RKO (cell line): Measurements from ENCODE around the gene BACE1.
A peak's percentile ranks its signal among the peaks of the same experiment; 100 is the strongest.

Source experiments
- DNase-seq: peaks from one replicate; pipeline ENCODE4 v3.0.0-alpha.2; 2016; ENCODE audit warnings: low spot score

BACE1 gene

DNA sequence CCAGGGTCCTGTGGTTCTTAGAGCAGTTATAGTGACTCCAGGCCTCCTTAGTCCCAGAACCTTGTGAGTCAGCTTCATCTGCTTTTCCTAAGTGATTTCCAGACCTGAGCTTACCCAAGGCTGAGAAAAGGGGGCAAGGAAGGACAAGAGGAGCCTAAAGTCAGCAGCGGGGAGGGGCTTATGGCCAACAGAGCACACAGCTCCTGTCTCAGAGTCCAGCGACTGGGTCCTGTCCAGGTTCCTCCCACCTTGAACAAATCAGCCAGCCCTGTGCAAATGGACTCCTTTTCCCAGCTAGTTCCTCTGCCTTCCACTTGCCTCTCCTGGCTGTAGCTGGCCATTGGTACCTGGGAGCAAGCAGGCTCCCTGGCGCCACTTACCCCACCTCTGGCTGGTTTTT lies 10.9 kb downstream of the BACE1 start:
- no peak for DNase-seq

GRCh38 chr11:117303646-117304315 lies 12.3 kb downstream of the BACE1 start:
- no peak for DNase-seq

GRCh38 chr11:117303101-117303500 lies 13.0 kb downstream of the BACE1 start:
- no peak for DNase-seq

- DNase-seq, result no peak
Observed at GRCh38 chr11:117302228-117302627, 13.8 kb downstream of the BACE1 start.

DNA sequence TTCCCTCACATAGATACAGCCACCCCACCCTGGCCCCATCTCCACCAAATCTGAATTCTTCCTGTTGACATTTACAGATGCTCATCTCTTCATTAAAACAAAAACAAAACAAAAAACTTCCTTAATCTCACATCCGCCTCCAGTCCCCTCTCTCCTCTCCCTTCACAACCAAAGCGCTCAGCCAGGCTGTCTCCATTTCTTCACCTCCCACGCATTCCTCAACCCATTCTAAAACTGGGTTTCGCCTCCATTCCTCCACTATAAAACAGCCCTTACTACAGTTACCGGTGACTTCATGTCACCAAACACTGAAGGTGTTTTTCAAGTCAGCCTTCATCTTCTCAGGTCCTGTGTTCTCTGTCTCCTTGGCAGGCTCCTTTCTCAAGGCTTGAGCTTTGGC lies 15.3 kb downstream of the BACE1 start:
- no peak for DNase-seq

DNA sequence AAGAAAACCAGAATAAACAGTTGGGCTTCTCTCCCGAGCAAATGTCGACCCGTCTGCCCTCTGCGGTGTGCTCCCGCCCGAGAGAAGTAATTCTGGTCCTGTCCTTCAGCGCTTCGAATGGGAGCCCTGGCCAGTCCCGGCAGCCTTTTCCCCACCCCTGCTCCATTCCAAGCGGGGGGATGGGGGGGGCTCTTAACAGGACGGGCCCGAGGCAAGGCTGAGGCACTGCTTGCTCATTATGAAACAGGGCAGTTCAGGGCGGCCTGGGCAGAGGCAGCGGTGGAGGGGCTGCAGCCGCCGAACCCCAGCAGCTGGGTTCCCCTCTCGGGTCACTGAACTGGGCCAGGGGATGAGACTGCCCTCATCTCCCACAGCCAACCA lies 15.8 kb downstream of the BACE1 start:
- no peak for DNase-seq

DNA sequence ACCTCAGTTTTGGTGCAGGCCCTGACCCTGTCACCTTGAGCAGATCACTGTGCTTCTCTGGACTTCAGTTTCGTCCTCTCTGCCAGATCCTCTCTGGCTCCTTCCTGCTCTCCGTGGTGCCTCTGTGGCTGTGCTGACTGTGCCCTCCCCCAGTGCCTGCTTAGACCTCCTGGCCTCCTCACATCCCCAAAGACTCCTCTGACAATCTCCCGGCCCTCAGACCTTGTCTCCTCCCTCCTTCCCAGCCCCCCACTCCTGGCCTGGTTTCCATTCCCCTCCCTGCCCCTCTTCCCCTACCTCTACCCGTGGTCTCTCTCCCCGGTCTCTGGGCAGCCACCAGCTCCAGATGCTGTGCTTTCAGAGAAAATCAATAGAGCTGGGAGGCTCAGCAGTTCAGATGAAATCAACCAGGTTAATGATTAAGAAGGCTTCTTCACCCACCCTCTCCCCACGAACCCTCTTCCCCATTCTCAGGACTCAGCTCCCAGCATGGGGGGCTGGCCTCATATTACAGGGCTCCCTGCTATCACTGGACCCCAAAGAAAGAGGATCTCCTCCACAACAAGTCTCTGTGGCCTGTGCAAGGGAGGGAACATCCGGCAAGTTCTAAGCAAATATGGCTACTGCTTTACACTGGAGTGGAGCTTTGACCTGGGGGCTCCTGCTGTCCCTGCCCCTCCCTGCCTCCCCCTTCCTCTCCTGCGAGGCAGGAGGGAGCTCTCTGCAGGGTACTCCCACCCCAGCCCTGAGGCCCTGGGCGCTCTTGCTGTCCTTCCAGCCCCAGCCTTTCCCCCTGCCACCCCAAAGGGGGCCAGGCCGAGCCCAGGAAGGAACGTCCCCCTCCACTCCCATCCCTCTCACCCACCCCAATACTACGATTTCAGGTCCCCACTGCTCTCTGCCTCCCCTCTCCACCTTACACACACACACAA lies 16.4 kb downstream of the BACE1 start:
- no peak for DNase-seq

DNA sequence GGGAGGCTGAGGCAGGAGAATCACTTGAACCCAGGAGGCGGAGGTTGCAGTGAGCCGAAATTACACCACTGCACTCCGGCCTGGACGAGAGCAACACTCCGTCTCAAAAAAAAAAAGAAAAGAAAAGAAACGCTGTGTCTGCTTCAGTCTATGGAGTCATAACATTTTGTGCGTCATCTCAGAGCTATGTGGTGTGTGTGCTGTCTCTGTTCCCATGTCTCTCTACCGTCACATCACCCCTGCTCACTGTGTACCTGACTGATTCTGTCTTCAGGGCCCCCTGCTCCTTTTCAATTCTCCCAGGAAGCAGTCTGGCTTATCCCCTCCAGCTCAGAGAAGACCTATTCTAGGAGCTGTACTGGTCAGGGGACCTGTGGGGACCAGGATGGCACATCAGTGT lies 17.9 kb downstream of the BACE1 start:
- DNase-seq, result no peak

GRCh38 chr11:117296881-117297280 lies 19.2 kb downstream of the BACE1 start:
- DNase-seq, result no peak

- no peak for DNase-seq
Observed at GRCh38 chr11:117295438-117296137, 20.5 kb downstream of the BACE1 start.

- no peak for DNase-seq
Observed at GRCh38 chr11:117292616-117293015, 23.4 kb downstream of the BACE1 start.

- no peak for DNase-seq
Observed at GRCh38 chr11:117290809-117291396, 25.2 kb downstream of the BACE1 start, which contains the start of gene BACE1-AS. Gene BACE1-AS (plus strand): TSS chr11:117291346.

DNA sequence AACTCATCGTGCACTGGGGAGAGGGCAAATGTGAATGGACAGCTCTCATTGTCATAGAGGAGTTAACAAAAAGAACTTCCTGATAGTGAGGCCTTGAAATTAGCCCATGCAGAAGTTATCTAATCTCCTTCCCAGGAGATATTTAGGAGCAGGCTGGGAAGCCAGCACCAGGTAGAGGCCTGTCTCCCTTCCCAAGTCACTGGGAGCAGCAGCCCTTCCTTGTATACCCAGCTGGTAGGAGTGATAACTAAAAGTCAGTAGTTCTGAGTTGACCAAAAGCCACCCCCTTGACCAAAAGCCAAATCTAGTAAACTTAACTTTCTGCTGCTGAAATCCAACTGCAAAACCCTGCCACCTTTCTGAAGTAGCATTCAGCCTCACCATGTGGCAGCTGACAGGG lies 26.3 kb downstream of the BACE1 start:
- no peak for DNase-seq

DNA sequence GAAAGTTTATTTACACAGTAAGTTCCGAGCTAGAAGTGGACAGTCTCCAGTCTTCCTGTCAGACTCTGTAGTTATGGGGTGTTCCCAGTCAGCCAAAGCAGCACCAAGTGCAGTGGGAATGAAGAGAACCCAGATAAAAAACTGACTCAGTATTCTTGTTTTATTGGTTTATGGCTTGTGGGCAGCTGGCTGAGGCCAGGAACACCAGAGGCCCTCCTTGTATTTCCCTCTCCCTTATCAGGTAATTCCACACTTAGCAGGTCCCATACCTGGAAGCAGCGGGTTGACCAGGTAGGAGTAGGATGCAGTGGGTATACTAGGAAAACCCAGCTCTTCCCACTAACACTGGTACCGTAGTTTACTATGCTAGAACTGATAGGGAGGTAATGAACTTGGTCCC lies 28.4 kb downstream of the BACE1 start:
- no peak for DNase-seq

DNA sequence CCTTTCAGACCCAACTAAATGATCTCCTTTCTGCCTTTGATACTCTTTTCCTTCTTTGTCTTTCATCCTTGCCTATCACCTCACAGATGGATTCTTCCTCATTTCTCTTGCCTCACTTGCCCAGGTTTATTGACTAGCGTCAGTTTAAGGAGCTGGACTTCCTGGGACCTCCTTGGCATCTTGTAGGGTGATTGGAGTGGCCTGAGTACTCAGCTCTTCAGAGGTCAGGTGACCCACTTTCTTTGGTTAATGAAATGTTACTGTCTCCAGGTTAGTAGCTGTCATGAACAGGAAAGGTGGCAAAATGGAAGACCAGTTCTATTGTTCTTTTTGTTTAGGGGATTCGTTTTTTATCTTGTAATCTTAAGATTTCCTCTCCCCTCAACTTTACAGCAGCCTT lies 29.5 kb downstream of the BACE1 start:
- no peak for DNase-seq

- no peak for DNase-seq
Observed at GRCh38 chr11:117284053-117284452, 32.0 kb downstream of the BACE1 start.

- DNase-seq, result no peak
Observed at GRCh38 chr11:117282956-117283355, 33.1 kb downstream of the BACE1 start.

DNA sequence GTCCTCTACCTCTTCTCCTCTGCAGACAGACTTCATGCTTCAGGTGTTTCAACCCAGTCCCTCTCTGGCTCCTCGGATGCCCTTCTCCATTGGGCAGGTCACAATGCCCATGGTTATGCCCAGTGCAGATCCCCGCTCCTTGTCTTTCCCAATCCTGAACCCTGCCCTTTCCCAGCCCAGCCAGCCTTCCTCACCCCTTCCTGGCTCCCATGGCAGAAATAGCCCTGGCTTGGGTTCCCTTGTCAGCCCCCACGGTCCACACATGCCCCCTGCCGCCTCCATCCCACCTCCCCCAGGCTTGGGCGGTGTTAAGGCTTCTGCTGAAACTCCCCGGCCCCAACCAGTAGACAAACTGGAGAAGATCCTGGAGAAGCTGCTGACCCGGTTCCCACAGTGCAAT lies 34.2 kb downstream of the BACE1 start:
- DNase-seq, result no peak

- DNase-seq, result peak; percentile 64
Observed at GRCh38 chr11:117281159-117281558, 34.9 kb downstream of the BACE1 start.

DNA sequence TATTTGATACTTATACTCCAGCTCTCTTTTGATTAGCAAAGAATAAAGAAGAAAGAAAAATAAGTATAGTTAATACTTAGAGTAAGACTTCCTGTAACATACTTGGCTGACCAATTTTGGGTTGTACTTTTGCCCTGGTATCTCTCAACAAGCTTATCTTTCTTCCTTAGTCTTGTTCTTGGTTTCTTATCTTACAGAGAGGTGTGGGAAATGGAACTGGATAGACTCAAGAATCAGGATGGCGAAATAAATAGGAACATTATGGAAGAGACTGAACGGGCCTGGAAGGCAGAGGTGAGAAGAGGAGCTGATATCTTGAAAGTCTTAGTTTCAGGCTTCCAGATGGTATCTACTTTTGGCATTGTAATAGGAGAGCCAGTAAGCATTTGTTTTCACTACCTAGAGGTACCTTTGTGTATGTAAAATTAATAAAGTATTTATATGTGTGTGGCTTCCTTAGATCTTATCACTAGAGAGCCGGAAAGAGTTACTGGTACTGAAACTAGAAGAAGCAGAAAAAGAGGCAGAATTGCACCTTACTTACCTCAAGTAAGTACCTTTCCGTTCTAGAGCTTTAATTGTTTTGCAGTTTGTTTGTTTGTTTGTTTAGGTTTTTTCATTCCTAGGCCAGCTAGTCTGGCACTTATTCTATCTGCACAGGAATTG lies 36.2 kb downstream of the BACE1 start:
- DNase-seq, result no peak

- DNase-seq, result no peak
Observed at GRCh38 chr11:117278347-117278746, 37.7 kb downstream of the BACE1 start.
